SW 1271 (cell line): Measurements from ENCODE around the gene ACTRT2.

Experiments
- DNase-seq, 2 experiments: peaks; one replicate each; lab custom pipeline; 2025; lab: John Stamatoyannopoulos, UW

Gene ACTRT2

GRCh38 chr1:3033040-3033789 is 11.9 kb downstream of the ACTRT2 start:
- DNase-seq: no peak

- no peak for DNase-seq
These were observed 12.5 kb downstream of the ACTRT2 start for GRCh38 chr1:3033790-3034090.

GRCh38 chr1:3034162-3034561 is 12.9 kb downstream of the ACTRT2 start:
- no peak for DNase-seq

GRCh38 chr1:3034728-3035562 is 13.7 kb downstream of the ACTRT2 start:
- DNase-seq: no peak

GRCh38 chr1:3035563-3036446 is 14.5 kb downstream of the ACTRT2 start:
- no peak for DNase-seq

- no peak for DNase-seq
These were observed 15.4 kb downstream of the ACTRT2 start for GRCh38 chr1:3036447-3037280.

- no peak for DNase-seq
These were observed 16.2 kb downstream of the ACTRT2 start for GRCh38 chr1:3037281-3038040.

- DNase-seq: no peak
These were observed 16.9 kb downstream of the ACTRT2 start for GRCh38 chr1:3038113-3038551.

- DNase-seq: no peak
These were observed 17.4 kb downstream of the ACTRT2 start for GRCh38 chr1:3038571-3039181.

- no peak for DNase-seq
These were observed 18.7 kb downstream of the ACTRT2 start for GRCh38 chr1:3040004-3040403.

GRCh38 chr1:3042481-3042880 is 21.2 kb downstream of the ACTRT2 start:
- DNase-seq: no peak

- no peak for DNase-seq
These were observed 27.9 kb downstream of the ACTRT2 start for GRCh38 chr1:3049164-3049563.

- no peak for DNase-seq
These were observed 28.6 kb downstream of the ACTRT2 start for GRCh38 chr1:3049905-3050304.

- DNase-seq: no peak
These were observed 29.3 kb downstream of the ACTRT2 start for GRCh38 chr1:3050603-3051002.

- no peak for DNase-seq
These were observed 30.3 kb downstream of the ACTRT2 start for GRCh38 chr1:3051270-3052268.

- DNase-seq: no peak
These were observed 31.2 kb downstream of the ACTRT2 start for GRCh38 chr1:3052501-3052900.

- DNase-seq: no peak
These were observed 32.2 kb downstream of the ACTRT2 start for GRCh38 chr1:3053366-3053980.

GRCh38 chr1:3053986-3054385 is 32.7 kb downstream of the ACTRT2 start:
- DNase-seq: no peak

- DNase-seq: no peak
These were observed 33.2 kb downstream of the ACTRT2 start for GRCh38 chr1:3054474-3054873.
